Measurements from ENCODE around the gene ATP8A1. TPM values are rescaled to one million over a fixed set of nuclear protein-coding genes. Genes with fewer than 3 reads are reported as not detected.

ATP8A1 gene
- polyA plus RNA-seq, 4 donors, result 5.1 to 90.1 (median 9.4) TPM

DNA sequence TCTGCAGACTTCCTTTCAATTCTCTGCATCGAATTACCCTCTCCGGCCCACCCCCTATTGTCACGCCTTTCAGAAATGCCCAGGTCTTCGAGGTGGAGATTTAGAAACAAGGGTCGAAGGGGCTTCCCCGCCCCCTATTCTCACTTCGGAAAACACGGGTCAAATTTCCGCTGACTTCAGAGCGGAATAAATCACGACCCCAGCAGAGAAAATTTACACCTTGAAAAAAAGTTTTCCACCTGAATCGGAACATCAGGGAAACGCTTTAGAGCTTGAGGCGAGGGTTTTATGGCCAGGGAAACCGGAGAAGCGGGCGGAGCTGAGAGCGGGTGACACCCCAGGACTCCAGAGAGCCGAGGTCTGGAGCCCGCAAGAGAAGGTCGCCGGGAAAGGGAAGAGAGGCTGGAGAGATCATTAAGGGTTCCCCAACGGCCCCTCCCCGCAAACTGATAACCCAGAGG, 258.0 kb downstream of the ATP8A1 start:
- Histone ChIP-seq H3K4me3 (ENCODE audit: low read depth in 1 of 3, low read length in 3 of 3) (peak overlapping the region in 2 of 3 donors; percentile 53 to 54), H3K36me3 (ENCODE audit: control insufficient read depth in 3 of 3, insufficient read depth in 2 of 3, low read depth in 1 of 3, low read length in 3 of 3) (no peaks in the 10 kb centered on the region), H3K9me3 (ENCODE audit: control insufficient read depth in 2 of 2, insufficient read depth in 1 of 2, low read depth in 1 of 2, low read length in 1 of 2) (no peaks in the 10 kb centered on the region), H3K4me1 (ENCODE audit: control insufficient read depth in 3 of 3, insufficient read depth in 2 of 3, low read depth in 1 of 3, low read length in 2 of 3) (peaks cover 0 to 21% (median 3%) of the 10 kb centered on the region in 3 donors), H3K27ac (ENCODE audit: low read depth in 1 of 3, low read length in 2 of 3) (peak overlapping the region in 1 of 3 donors; percentile 47), H3K27me3 (ENCODE audit: control insufficient read depth in 3 of 3, insufficient read depth in 3 of 3, low read length in 3 of 3) (peaks cover 6 to 70% (median 24%) of the 10 kb centered on the region in 3 donors)
- 3 to 4% (median 4%) methylated on average over 24 of the region's 24 CpGs for WGBS, 3 donors
- FAIRE-seq, result no peak
- DNase-seq, result peak; percentile 26 to 40

DNA sequence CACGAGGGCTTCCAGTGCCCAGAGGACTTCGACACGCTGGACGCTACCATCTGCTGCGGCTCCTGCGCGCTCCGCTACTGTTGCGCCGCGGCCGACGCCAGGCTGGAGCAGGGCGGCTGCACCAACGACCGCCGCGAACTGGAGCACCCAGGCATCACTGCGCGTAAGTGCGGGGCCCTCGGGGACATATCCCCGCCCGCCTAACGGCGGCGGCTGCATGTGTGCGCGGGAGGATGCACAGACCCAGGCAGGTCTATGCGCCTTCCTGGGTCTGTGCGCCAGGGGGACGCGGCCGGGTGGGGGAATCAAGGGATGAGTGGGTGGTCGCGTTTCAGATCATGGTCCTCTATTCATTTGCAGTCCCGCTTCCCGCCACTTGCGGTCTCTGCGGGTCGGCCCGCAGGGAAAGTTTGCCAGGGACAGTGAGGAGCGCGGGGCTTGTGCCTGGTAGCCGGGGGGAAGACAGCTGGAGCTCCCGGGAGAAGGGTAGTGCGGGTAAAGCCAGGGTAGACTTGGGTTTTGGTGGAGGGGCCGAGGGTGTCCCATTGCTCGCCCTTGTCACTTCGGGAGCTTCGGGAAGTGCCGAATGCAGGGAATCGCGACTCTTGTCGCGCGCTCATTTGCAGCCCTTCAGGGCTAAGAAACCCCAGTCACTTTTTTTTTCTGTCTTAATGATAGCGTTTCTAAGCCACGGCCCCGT, 258.6 kb downstream of the ATP8A1 start:
- Histone ChIP-seq H3K27ac (ENCODE audit: low read depth in 1 of 3, low read length in 2 of 3) (peak overlapping the region in 1 of 3 donors; percentile 47), H3K4me1 (ENCODE audit: control insufficient read depth in 3 of 3, insufficient read depth in 2 of 3, low read depth in 1 of 3, low read length in 2 of 3) (peaks cover 0 to 21% (median 3%) of the 10 kb centered on the region in 3 donors), H3K36me3 (ENCODE audit: control insufficient read depth in 3 of 3, insufficient read depth in 2 of 3, low read depth in 1 of 3, low read length in 3 of 3) (no peaks in the 10 kb centered on the region), H3K27me3 (ENCODE audit: control insufficient read depth in 3 of 3, insufficient read depth in 3 of 3, low read length in 3 of 3) (peaks cover 6 to 71% (median 24%) of the 10 kb centered on the region in 3 donors), H3K9me3 (ENCODE audit: control insufficient read depth in 2 of 2, insufficient read depth in 1 of 2, low read depth in 1 of 2, low read length in 1 of 2) (no peaks in the 10 kb centered on the region), H3K4me3 (ENCODE audit: low read depth in 1 of 3, low read length in 3 of 3) (peak overlapping the region in 2 of 3 donors; percentile 53 to 54)
- FAIRE-seq, result no peak
- peak in 1 of 2 donors; percentile 41 for DNase-seq
- WGBS, 3 donors, result 1 to 2% (median 1%) methylated on average over 42 to 60 of the region's 60 CpGs

DNA sequence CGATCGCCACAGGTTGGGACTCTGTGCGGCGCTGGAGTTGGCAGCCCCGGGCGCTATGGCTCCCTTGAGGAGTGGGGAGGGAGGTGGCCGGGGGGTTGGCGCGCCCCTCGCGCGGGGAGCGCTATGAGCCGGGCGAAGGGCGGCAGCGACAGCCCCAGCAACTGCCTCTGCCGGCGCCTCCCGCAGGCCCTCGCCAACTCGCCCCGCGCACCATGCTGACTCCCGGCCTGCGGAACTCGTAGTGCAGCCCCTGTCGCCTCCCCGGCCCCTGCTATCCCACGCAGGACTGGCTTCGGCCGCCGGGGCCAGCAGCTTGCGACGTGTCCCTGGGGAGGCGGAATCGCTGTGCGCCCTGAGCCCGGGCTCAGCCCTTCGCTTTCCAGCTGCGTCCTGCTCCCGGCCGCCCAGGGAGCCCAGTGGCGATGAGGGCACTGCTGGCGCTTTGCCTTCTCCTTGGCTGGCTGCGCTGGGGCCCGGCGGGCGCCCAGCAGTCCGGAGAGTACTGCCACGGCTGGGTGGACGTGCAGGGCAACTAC, 259.2 kb downstream of the ATP8A1 start:
- H3K36me3 ChIP-seq (ENCODE audit: control insufficient read depth in 3 of 3, insufficient read depth in 2 of 3, low read depth in 1 of 3, low read length in 3 of 3), result no peaks in the 10 kb centered on the region
- WGBS, 3 donors, result 0 to 3% (median 1%) methylated on average over 43 to 52 of the region's 52 CpGs
- peak overlapping the region in 2 of 3 donors; percentile 32 to 43 for H3K27ac ChIP-seq (ENCODE audit: low read depth in 1 of 3, low read length in 2 of 3)
- DNase-seq, result peak; percentile 19 to 59
- no peaks in the 10 kb centered on the region for H3K9me3 ChIP-seq (ENCODE audit: control insufficient read depth in 2 of 2, insufficient read depth in 1 of 2, low read depth in 1 of 2, low read length in 1 of 2)
- H3K27me3 ChIP-seq (ENCODE audit: control insufficient read depth in 3 of 3, insufficient read depth in 3 of 3, low read length in 3 of 3), result peaks cover 6 to 71% (median 24%) of the 10 kb centered on the region in 3 donors
- peaks cover 0 to 21% (median 3%) of the 10 kb centered on the region in 3 donors for H3K4me1 ChIP-seq (ENCODE audit: control insufficient read depth in 3 of 3, insufficient read depth in 2 of 3, low read depth in 1 of 3, low read length in 2 of 3)
- H3K4me3 ChIP-seq (ENCODE audit: low read depth in 1 of 3, low read length in 3 of 3), result peak overlapping the region; percentile 2 to 54 (median 53)
- no peak for FAIRE-seq

DNA sequence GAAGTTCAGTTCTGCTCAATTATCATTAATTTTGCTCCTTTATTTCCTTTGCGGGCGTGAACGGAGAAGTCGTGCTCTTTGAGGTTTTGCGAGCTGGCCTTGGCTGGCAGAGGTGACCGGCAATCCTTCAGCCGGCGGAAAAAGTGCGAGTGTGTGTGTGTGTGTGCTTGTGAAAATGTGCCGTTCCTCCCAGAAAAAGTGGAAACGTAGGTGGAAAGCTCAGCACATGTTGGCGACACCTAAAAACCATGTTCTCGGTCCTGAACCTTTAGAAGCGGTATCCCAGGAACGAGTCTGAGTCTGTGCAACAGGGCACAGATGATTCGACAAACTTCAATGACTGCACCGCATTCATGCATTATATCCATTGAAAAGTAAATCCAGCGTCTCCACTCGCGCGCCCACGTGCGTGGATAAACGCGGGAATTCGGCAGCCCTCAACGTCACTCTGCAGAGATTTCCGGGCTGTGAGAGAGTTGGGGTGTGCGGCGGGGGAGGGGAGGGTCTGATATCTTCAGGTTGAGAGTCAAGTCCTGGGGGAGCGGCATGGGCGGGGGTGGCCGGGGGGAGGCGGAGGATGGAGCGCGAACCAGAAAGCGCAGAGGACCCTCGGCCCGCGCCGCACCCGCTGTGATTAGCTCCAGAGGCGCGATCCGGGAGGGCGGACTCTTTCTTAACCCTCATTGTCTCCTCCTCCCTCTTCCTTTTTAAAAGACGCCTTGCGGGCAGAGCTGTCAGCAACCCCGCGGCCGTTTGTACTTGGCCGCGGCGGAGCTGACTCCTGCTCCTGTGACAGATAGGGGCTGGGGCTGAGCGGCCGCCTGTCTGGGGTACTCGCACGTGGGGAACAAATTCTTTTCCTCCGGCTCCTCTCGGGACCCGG, 259.9 kb downstream of the ATP8A1 start, which contains the start of gene SHISA3:
Gene SHISA3, plus strand, starts transcription at position 737 of the 883 bp plus-strand sequence. CDS start 569 bp downstream, outside the sequence.
- Histone ChIP-seq H3K27me3 (ENCODE audit: control insufficient read depth in 3 of 3, insufficient read depth in 3 of 3, low read length in 3 of 3) (peaks cover 6 to 69% (median 24%) of the 10 kb centered on the region in 3 donors), H3K4me3 (ENCODE audit: low read depth in 1 of 3, low read length in 3 of 3) (peak within 1 kb of the TSS; percentile 25 to 54 (median 53)), H3K4me1 (ENCODE audit: control insufficient read depth in 3 of 3, insufficient read depth in 2 of 3, low read depth in 1 of 3, low read length in 2 of 3) (peaks cover 0 to 21% (median 3%) of the 10 kb centered on the region in 3 donors), H3K9me3 (ENCODE audit: control insufficient read depth in 2 of 2, insufficient read depth in 1 of 2, low read depth in 1 of 2, low read length in 1 of 2) (no peaks in the 10 kb centered on the region), H3K36me3 (ENCODE audit: control insufficient read depth in 3 of 3, insufficient read depth in 2 of 3, low read depth in 1 of 3, low read length in 3 of 3) (no peaks in the 10 kb centered on the region), H3K27ac (ENCODE audit: low read depth in 1 of 3, low read length in 2 of 3) (peak within 1 kb of the TSS in 2 of 3 donors; percentile 32 to 43)
- DNase-seq (peak; percentile 29 to 54), FAIRE-seq (no peak)
- 1 to 4% (median 3%) methylated on average over 57 to 61 of the region's 61 CpGs for whole genome bisulfite sequencing, 3 donors

DNA sequence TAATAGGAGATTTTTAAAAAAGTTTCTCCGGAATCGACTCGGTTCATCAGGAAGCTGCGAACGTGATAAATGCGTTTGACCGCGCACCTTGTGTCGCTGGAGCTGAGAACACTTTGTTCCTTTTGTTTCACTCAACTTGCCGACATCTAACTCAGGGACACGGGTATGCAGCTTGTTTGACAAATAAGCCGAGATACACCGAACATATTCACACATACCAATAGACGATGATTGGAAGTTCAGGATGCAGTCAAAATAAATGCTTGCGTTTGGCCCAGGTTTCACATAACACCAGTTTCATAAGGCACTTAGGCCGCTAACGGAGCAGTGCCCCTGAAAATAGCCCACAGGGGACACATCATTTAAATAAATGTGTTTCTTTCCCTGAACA, 260.5 kb downstream of the ATP8A1 start:
- H3K4me3 ChIP-seq (ENCODE audit: low read depth in 1 of 3, low read length in 3 of 3), result peak overlapping the region in 2 of 3 donors; percentile 53 to 54
- WGBS, 3 donors, result 9 to 38% (median 16%) methylated on average over 17 of the region's 17 CpGs
- FAIRE-seq (no peak), DNase-seq (peak; percentile 49 to 53)
- H3K4me1 ChIP-seq (ENCODE audit: control insufficient read depth in 3 of 3, insufficient read depth in 2 of 3, low read depth in 1 of 3, low read length in 2 of 3), result peaks cover 0 to 21% (median 3%) of the 10 kb centered on the region in 3 donors
- H3K27ac ChIP-seq (ENCODE audit: low read depth in 1 of 3, low read length in 2 of 3), result no peak overlapping the region
- peaks cover 6 to 69% (median 24%) of the 10 kb centered on the region in 3 donors for H3K27me3 ChIP-seq (ENCODE audit: control insufficient read depth in 3 of 3, insufficient read depth in 3 of 3, low read length in 3 of 3)
- H3K9me3 ChIP-seq (ENCODE audit: control insufficient read depth in 2 of 2, insufficient read depth in 1 of 2, low read depth in 1 of 2, low read length in 1 of 2), result no peaks in the 10 kb centered on the region
- H3K36me3 ChIP-seq (ENCODE audit: control insufficient read depth in 3 of 3, insufficient read depth in 2 of 3, low read depth in 1 of 3, low read length in 3 of 3), result no peaks in the 10 kb centered on the region

DNA sequence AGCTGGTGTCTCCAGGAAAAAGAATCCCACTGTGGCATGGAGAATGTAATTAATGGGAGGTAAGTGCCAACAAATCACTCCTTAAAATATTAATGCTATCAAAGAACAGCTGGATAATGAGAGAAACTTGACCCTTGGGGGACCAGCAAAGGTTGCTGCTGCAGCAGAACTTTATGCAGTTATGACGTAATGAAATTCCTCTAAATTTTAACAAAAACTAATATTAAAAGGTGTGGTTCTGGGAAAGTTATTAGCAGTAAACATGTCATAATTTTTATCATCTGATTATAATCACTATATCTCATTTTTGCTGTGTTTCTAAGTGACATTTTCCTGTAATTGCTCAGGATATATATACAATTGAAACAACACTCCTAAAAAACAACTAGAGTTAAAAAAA, 261.3 kb downstream of the ATP8A1 start:
- Histone ChIP-seq H3K27me3 (ENCODE audit: control insufficient read depth in 3 of 3, insufficient read depth in 3 of 3, low read length in 3 of 3) (peaks cover 6 to 61% (median 24%) of the 10 kb centered on the region in 3 donors), H3K36me3 (ENCODE audit: control insufficient read depth in 3 of 3, insufficient read depth in 2 of 3, low read depth in 1 of 3, low read length in 3 of 3) (no peaks in the 10 kb centered on the region), H3K4me1 (ENCODE audit: control insufficient read depth in 3 of 3, insufficient read depth in 2 of 3, low read depth in 1 of 3, low read length in 2 of 3) (peaks cover 0 to 21% (median 3%) of the 10 kb centered on the region in 3 donors), H3K4me3 (ENCODE audit: low read depth in 1 of 3, low read length in 3 of 3) (no peak overlapping the region), H3K27ac (ENCODE audit: low read depth in 1 of 3, low read length in 2 of 3) (no peak overlapping the region), H3K9me3 (ENCODE audit: control insufficient read depth in 2 of 2, insufficient read depth in 1 of 2, low read depth in 1 of 2, low read length in 1 of 2) (no peaks in the 10 kb centered on the region)
- DNase-seq, result no peak
- WGBS, 3 donors, result 61 to 75% (median 67%) methylated on average over 1 of the region's 1 CpG
- FAIRE-seq, result no peak

DNA sequence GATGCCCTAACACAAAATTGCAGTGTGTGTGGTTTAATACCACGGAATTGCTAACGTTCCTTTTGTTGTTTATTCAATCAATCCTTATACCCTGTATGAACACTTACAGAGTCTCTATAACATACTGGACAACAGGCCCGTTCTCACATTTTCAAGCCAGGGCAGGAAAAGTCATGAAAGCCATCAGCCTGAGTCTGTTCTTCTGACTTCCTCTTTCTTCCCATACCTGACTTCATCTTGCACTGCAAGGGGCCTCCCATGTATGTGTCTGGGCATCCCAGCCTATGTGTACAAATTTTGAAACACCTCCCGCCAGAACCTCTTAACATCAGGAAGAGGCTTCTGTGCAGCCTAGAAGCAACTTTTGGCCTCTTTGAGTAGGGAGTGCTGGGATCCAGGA, 264.5 kb downstream of the ATP8A1 start:
- no peak overlapping the region for H3K27ac ChIP-seq (ENCODE audit: low read depth in 1 of 3, low read length in 2 of 3)
- DNase-seq (no peak), FAIRE-seq (no peak)
- H3K27me3 ChIP-seq (ENCODE audit: control insufficient read depth in 3 of 3, insufficient read depth in 3 of 3, low read length in 3 of 3), result peaks cover 1 to 30% (median 6%) of the 10 kb centered on the region in 3 donors
- WGBS, 3 donors, result 87 to 90% (median 90%) methylated on average over 4 of the region's 4 CpGs
- no peaks in the 10 kb centered on the region for H3K36me3 ChIP-seq (ENCODE audit: control insufficient read depth in 3 of 3, insufficient read depth in 2 of 3, low read depth in 1 of 3, low read length in 3 of 3)
- H3K4me3 ChIP-seq (ENCODE audit: low read depth in 1 of 3, low read length in 3 of 3), result no peak overlapping the region
- H3K9me3 ChIP-seq (ENCODE audit: control insufficient read depth in 2 of 2, insufficient read depth in 1 of 2, low read depth in 1 of 2, low read length in 1 of 2), result no peaks in the 10 kb centered on the region
- peaks cover 0 to 8% (median 0%) of the 10 kb centered on the region in 3 donors for H3K4me1 ChIP-seq (ENCODE audit: control insufficient read depth in 3 of 3, insufficient read depth in 2 of 3, low read depth in 1 of 3, low read length in 2 of 3)

DNA sequence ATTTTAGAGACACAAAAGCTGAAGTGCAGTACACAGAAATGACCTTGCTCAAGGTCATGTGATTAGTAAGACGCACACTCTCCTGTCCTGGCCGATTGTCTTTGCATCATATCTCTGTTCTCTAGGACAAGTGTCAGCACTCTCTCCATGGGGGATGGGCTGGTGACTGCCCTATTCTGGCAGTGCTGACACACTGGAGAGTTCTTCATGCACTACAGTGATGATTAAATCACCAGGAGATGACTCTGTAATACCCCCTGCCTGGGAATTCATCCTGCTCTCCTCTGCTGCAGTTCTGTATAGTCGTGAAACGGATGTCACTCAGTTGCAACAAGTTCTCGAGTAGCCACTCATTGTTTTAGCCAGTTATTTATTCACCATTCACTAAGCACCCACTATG, 264.9 kb downstream of the ATP8A1 start:
- H3K36me3 ChIP-seq (ENCODE audit: control insufficient read depth in 3 of 3, insufficient read depth in 2 of 3, low read depth in 1 of 3, low read length in 3 of 3), result no peaks in the 10 kb centered on the region
- DNase-seq (no peak), FAIRE-seq (no peak)
- peaks cover 0 to 8% (median 0%) of the 10 kb centered on the region in 3 donors for H3K4me1 ChIP-seq (ENCODE audit: control insufficient read depth in 3 of 3, insufficient read depth in 2 of 3, low read depth in 1 of 3, low read length in 2 of 3)
- 55 to 60% (median 56%) methylated on average over 5 of the region's 5 CpGs for WGBS, 3 donors
- H3K4me3 ChIP-seq (ENCODE audit: low read depth in 1 of 3, low read length in 3 of 3), result no peak overlapping the region
- no peaks in the 10 kb centered on the region for H3K9me3 ChIP-seq (ENCODE audit: control insufficient read depth in 2 of 2, insufficient read depth in 1 of 2, low read depth in 1 of 2, low read length in 1 of 2)
- H3K27ac ChIP-seq (ENCODE audit: low read depth in 1 of 3, low read length in 2 of 3), result no peak overlapping the region
- H3K27me3 ChIP-seq (ENCODE audit: control insufficient read depth in 3 of 3, insufficient read depth in 3 of 3, low read length in 3 of 3), result peaks cover 0 to 25% (median 6%) of the 10 kb centered on the region in 3 donors
